Body of pancreas (tissue), 4 donors: Measurements from ENCODE around the gene KXD1.

ENCODE experiments used
- CTCF ChIP-seq, 7 experiments: fragments of 450-650 bp in 4 of 7; fragments of 200-600 bp in 3 of 7; sonication (generic) in 3 of 7; IDR thresholded peaks; one replicate each; pipeline ENCODE4 v1.5.1; 2016 to 2019; ENCODE audit warnings: antibody characterized with exemption in 7 of 7
- POLR2A ChIP-seq, 3 donors: fragments of 450-650 bp; IDR thresholded peaks; one replicate each; pipeline ENCODE4 v1.6.1; 2016; ENCODE audit warnings: antibody characterized with exemption in 3 of 3, mild to moderate bottlenecking in 2 of 3

- TF ChIP-seq CTCF (IDR thresholded peaks at IDR 0.05) = no peak
- TF ChIP-seq POLR2A (IDR thresholded peaks at IDR 0.05) = no peak
Measured at GRCh38 chr19:18577365-18577914, 19.8 kb downstream of the KXD1 start.
